ENCODE measurements around the gene TYRP1.

TYRP1 gene

GRCh38 chr9:12698266-12698665 lies 5.1 kb downstream of the TYRP1 start:
- no peak for DNase-seq

DNA sequence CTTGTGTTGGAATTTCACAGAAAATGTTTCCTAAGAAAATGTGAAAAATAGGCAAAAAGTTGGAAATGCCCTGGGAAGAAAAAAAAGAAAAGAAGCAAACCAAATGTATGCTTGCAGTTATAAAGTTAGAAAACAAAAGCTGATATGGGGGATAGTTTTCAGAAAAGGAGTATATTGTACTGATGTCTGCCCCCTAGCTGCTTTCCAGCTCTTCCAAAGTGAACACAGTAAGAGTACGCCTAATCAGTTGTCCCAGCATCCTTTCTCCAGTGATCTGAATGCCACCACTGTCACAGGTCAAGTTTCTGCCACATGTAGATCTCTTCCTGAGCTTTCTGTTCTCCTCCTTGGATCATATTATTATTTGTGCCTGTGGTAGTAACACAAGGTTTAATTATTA lies 5.8 kb downstream of the TYRP1 start:
- DNase-seq, result no peak

GRCh38 chr9:12699529-12699928 lies 6.3 kb downstream of the TYRP1 start:
- no peak for DNase-seq

- no peak for DNase-seq
These were observed 7.9 kb downstream of the TYRP1 start for GRCh38 chr9:12701126-12701525.

GRCh38 chr9:12702160-12702758 lies 9.1 kb downstream of the TYRP1 start:
- no peak for DNase-seq

DNA sequence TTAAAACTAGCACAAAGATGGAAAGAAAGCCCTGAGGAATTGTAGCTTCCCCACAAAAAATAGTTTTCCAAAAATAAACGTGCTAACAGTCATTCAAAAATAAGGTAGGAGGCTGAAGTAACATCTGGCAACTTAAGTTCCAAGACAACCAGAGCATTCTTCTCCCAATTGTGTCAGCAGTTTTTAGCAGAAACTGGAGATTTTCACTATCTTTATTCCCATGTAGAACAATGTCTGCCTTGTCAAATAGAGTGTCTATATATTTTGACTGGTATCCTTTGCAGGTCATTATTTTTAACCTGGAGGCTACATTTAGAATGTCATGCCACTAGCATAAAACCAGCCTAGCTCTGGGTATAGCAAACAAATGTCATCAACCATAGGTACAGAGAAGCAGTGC lies 10.8 kb downstream of the TYRP1 start:
- no peak for DNase-seq

DNA sequence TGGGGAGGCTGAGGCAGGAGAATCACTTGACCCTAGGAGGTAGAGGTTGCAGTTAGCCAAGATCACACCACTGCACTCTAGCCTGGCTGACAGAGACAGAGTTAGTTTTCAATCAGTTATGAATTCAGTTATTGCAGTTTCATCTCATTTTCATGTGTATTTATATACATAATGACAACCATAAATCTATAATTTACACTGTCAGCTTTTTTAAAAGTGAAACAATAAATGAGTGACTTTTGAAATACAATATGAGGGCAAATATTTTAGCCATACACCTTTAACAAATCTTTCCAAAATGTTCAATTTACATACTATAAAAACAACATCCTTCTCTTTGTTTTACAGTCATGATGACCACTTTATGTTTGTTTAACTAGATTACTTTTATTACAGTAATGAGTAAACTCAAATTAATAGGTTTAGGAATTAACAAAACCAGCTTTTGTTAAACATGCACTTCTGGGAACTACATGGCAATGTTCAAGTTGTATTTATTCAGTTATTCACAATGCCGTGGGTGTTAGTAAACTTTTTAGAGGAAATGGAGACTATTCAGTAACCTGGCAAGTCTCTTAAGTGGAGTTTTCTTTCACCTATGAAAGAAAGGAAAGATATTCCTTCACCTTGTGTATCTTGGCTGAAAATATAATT lies 12.7 kb downstream of the TYRP1 start:
- DNase-seq, result no peak

DNA sequence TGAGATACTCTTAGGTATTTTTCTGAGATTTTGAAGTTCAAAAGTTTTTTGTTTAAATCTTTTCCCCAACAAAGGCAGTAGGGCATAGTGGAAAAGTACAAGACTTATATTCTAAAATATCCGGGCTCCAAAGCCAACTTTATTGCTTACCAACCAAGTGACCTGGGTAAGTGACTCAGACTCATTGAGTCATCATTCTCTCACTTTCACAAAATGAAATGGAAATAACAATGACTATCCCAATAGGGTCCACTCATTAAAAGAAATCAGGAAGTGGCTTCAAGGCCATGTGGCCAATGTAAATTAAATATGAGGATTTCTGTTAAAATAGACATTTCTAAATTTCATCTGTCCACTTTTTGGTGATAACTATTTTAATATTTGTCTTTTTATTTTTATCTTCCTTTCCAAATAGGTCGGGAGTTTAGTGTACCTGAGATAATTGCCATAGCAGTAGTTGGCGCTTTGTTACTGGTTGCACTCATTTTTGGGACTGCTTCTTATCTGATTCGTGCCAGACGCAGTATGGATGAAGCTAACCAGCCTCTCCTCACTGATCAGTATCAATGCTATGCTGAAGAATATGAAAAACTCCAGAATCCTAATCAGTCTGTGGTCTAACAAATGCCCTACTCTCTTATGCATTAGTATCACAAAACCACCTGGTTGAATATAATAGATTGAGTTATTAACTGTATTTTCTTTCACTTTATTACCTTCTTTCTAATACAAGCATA lies 15.5 kb downstream of the TYRP1 start:
- no peak for DNase-seq

DNA sequence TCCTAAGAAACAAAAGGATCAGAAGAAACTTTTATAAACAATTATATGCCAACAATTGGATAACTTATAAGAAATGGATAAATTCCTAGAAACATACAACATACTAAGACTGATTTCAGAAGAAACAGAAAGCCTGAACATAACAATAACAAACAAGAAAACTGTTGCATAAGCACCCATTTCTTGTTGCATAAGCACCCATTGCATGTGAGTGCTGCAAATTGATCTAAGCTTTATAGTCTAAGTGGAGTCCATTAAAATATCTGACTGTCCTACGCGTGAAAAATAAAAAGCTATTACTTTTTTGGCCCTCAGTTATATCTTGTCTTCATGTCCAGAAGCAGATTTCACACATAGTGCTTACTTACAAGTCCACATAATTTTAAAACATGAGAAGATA lies 19.3 kb downstream of the TYRP1 start:
- no peak for DNase-seq

GRCh38 chr9:12715268-12715667 lies 22.1 kb downstream of the TYRP1 start:
- no peak for DNase-seq

GRCh38 chr9:12716823-12717600 lies 23.8 kb downstream of the TYRP1 start:
- DNase-seq, result no peak

DNA sequence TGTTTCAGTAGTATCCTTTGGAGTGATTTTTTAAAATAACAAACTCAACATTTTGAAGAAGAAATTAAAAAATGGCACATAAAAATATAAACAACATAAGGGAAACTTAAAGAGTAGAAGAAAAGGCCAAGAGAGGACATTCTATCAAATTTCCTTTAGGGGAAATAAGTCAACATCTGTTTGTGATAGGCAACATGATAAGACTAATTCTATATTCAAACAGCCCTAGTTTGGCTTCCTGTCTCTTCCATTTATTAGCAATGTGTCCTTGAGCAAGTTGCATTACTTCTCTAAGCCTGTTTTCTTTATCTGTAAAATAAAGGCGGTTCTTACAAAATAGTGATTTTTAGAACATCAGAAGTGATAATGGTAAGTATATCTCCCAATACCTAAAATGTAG lies 24.7 kb downstream of the TYRP1 start:
- no peak for DNase-seq

GRCh38 chr9:12718482-12719026 lies 25.4 kb downstream of the TYRP1 start:
- DNase-seq, result no peak

GRCh38 chr9:12719431-12719830 lies 26.2 kb downstream of the TYRP1 start:
- no peak for DNase-seq

DNA sequence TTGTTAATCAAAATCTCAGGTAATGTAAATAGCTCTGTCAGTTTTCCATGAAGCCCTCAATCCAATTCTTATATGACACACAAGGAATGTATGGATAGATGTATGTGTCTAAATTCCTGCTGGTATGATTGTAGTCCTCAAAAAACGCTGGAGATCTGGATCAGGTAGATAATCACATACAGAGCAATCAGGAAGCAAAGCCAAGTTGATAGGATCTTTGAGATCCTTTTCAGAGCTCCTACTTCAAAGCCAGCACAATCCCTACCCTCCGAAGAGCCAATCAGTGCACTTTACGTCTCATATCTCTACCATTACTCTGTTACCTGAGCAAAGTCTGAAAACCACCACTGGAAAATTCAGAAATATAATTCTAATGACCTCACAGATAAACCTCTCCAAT lies 27.4 kb downstream of the TYRP1 start:
- no peak for DNase-seq

DNA sequence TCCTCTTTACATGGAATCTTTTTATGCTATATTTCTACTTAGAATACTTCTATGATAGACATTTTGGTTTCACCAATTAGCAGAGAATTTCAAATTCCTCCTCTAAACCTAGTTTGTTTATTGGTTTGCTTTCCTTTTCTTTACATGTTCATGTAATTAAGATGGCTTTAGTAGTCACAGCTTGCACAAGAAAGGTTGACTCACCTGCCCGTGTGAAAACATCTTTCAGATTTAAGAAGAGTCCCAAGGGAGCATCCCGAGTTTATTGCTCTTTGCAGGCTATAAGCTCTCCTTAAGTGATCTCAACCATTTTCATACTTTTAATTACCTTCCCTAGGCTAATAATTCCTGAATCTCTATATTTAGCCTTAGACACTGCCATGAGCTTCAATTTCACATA lies 28.9 kb downstream of the TYRP1 start:
- no peak for DNase-seq

DNA sequence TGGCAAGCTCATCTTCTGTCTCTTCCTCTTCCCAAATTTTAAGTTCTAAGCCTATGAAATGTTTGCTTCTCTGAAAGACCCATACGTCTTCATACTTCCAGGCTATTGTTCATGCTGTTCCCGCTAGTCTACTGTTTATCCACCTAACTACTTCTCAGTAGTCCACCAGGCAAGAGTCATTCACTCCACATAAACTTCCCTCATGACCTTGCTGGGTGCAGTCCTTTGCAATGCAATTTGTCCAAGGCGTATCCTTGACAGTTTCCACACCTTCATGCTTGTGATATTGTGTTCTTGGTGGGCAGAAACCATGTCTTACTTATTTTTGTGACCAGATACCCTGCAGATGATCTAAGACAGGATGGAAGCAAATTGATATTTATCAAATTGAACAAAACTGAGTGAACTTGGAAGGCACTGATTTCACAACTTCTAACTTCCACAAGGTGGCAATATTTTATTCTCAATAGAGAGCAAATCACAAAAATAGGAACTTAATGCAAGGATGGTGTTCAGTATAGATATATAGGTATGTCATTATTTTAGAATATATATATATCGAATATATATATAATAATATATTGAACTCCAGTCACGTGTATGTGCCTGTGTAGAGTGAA lies 30.3 kb downstream of the TYRP1 start:
- no peak for DNase-seq

GRCh38 chr9:12726795-12727194 lies 33.6 kb downstream of the TYRP1 start:
- no peak for DNase-seq

- DNase-seq, result no peak
These were observed 37.0 kb downstream of the TYRP1 start for GRCh38 chr9:12730198-12730597.

DNA sequence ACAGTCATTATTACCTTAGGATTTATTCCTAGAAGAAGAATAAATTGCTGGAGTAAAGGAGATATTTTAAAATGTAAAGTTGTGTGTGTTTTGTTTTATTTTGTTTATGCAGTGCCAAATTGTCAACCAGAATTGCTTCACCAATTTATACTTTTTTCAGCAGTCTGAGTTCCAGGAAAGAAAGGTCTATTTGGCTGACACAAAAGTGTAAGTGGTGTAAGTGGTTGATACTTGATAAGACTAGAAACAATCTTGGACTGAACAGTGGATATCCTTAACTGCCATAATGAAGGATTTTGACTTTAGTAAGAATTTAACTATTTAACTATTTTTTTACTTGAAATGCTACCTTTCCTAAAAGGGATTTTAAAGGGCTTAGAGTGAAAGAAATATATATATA lies 37.7 kb downstream of the TYRP1 start:
- no peak for DNase-seq

- no peak for DNase-seq
These were observed 39.8 kb downstream of the TYRP1 start for GRCh38 chr9:12732971-12733370.

DNA sequence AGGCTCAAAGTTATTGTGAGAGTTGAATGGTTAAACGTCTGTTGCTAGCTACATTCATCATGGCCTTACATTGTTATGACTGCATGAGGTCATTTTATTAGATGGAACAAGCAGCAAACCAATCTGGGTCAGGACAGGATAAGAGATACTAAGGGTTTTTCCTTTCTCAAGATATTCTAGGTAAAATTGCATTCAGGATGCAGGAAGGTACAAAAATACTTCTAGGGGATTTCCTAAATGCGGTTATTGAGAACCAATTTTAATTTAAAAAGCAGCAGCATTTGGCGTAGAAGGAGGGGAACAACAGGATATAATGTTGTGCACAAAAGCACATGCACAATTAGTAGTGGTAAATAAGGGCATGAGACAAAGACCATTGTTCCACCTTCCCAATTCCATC lies 42.5 kb downstream of the TYRP1 start:
- no peak for DNase-seq

- no peak for DNase-seq
These were observed 44.7 kb downstream of the TYRP1 start for GRCh38 chr9:12737871-12738270.

Measured in effector CD8-positive, alpha-beta T cell (primary cell).